MM.1S (cell line): ENCODE results near the gene AGAP2.

Source experiments
- DNase-seq: peaks from one replicate; pipeline ENCODE4 v3.0.0-alpha.2; 2015
- H2AFZ ChIP-seq: fragments of 300-600 bp; sonication (generic); 2 replicates; pipeline ENCODE4 v1.6.0; 2016; ENCODE audit warnings: antibody characterized with exemption, low read length
- H3F3A ChIP-seq: fragments of 300-600 bp; sonication (generic); 2 replicates; pipeline ENCODE4 v1.6.1; 2016; ENCODE audit warnings: mild to moderate bottlenecking, antibody characterized with exemption, low read length, moderate library complexity, mixed read lengths; ENCODE audit not compliant: insufficient read depth
- H3K27ac ChIP-seq: fragments of 300-600 bp; sonication (generic); 2 replicates; pipeline ENCODE4 v1.5.1; 2016; ENCODE audit warnings: mild to moderate bottlenecking, low read length
- H3K27me3 ChIP-seq: fragments of 300-600 bp; sonication (generic); replicated peaks from 2 replicates; pipeline ENCODE4 v1.6.0; 2016; ENCODE audit warnings: low read length; ENCODE audit not compliant: insufficient read depth
- H3K36me3 ChIP-seq: fragments of 300-600 bp; sonication (generic); replicated peaks from 2 replicates; pipeline ENCODE4 v1.6.1; 2016; ENCODE audit warnings: mild to moderate bottlenecking, low read length, mixed read lengths; ENCODE audit not compliant: insufficient read depth
- H3K4me1 ChIP-seq: fragments of 300-600 bp; sonication (generic); 2 replicates; pipeline ENCODE4 v1.6.1; 2016; ENCODE audit warnings: low read length, mixed read lengths
- H3K4me2 ChIP-seq: fragments of 300-600 bp; sonication (generic); 2 replicates; pipeline ENCODE4 v1.6.0; 2016; ENCODE audit warnings: low read depth, low read length
- H3K4me3 ChIP-seq: fragments of 300-600 bp; sonication (generic); 2 replicates; pipeline ENCODE4 v1.5.1; 2016; ENCODE audit warnings: low read length, mixed read lengths
- H3K79me2 ChIP-seq: fragments of 300-600 bp; sonication (generic); 2 replicates; pipeline ENCODE4 v1.6.1; 2016; ENCODE audit warnings: mixed run types, low read length, mixed read lengths
- H3K9ac ChIP-seq: fragments of 300-600 bp; sonication (generic); 2 replicates; pipeline ENCODE4 v1.6.1; 2016; ENCODE audit warnings: low read length, mixed read lengths
- H3K9me2 ChIP-seq: fragments of 300-600 bp; sonication (generic); replicated peaks from 2 replicates; pipeline ENCODE4 v1.6.1; 2016; ENCODE audit warnings: mild to moderate bottlenecking, low read length, mixed read lengths; ENCODE audit not compliant: insufficient read depth
- H3K9me3 ChIP-seq: fragments of 300-600 bp; sonication (generic); replicated peaks from 2 replicates; pipeline ENCODE4 v1.6.1; 2016; ENCODE audit warnings: mild to moderate bottlenecking, low read length, mixed read lengths; ENCODE audit not compliant: insufficient read depth
- H4K20me1 ChIP-seq: fragments of 300-600 bp; sonication (generic); 2 replicates; pipeline ENCODE4 v1.6.1; 2016; ENCODE audit warnings: mild to moderate bottlenecking, low read length, moderate library complexity, mixed read lengths; ENCODE audit not compliant: insufficient read depth
- EZH2 ChIP-seq: fragments of 300-600 bp; sonication (generic); optimal IDR thresholded peaks from 2 replicates; pipeline ENCODE3; 2017; ENCODE audit warnings: low read depth, mild to moderate bottlenecking, antibody characterized with exemption, low read length, mixed read lengths
- EZH2phosphoT487 ChIP-seq: fragments of 300-600 bp; sonication (generic); IDR thresholded peaks from 2 replicates; pipeline ENCODE4 v1.6.1; 2018; ENCODE audit warnings: antibody characterized with exemption, low read length
- TF ChIP-seq, protein P1 (sequence below): fragments of 300-600 bp; sonication (generic); IDR thresholded peaks from 2 replicates; pipeline ENCODE4 v1.5.1; 2016; ENCODE audit warnings: antibody characterized with exemption, low read length, mixed read lengths

AGAP2 gene

DNA sequence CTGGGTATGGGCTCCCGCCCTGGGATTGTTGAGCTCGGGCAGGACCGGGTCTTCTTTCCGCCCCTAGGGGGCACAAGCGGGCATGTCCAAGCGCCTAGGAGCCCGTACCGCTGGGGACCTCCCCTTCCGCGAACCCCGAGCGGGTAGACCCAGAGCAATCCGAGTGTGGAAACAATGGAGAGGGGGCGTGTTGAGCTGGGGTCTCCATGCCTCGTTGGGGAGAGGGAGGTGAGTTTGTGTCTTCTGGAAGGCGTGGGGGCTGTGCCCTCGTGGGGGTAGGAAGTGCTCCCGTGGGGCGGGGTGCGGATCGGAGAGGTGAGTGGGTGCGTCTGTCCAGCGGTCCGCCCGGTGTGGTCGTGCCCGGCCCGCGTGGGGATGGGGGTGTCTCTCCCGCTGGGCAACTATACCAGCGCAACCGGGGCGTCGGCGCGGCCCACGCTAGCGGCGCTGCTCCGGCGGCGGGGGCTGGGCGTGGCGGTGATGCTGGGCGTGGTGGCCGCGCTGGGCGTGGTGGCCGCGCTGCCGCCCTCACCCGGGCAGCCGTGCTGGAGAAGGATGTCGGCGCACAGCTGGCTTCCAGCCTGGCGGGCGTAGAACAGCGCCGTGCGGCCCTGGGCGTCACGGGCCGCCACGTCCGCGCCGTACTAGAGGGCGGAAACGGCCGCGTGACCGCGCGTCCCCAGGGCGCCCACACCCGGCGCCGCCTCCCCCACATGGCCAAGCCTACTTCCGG is 12.2 kb downstream of the AGAP2 start:
- no peak overlapping the region for H3K27ac ChIP-seq
- H3K9me2 ChIP-seq, result no peaks in the 10 kb centered on the region
- peak overlapping the region; percentile 70 for H3K4me3 ChIP-seq
- H3K4me1 ChIP-seq, result no peaks in the 10 kb centered on the region
- H4K20me1 ChIP-seq, result no peaks in the 10 kb centered on the region
- peak; percentile 72 for DNase-seq
- H3F3A ChIP-seq, result no peaks in the 10 kb centered on the region; the same call in 1 of the 2 replicates
- peak overlapping the region; percentile 69 for H2AFZ ChIP-seq
- H3K9me3 ChIP-seq, result no peaks in the 10 kb centered on the region
- H3K4me2 ChIP-seq, result peak overlapping the region; percentile 70
- peak overlapping the region; percentile 32; the same call in 1 of the 2 replicates for H3K9ac ChIP-seq
- H3K27me3 ChIP-seq, result no peaks in the 10 kb centered on the region
- no peaks in the 10 kb centered on the region for H3K79me2 ChIP-seq
- no peaks in the 10 kb centered on the region for H3K36me3 ChIP-seq
- TF ChIP-seq, protein P1, sequence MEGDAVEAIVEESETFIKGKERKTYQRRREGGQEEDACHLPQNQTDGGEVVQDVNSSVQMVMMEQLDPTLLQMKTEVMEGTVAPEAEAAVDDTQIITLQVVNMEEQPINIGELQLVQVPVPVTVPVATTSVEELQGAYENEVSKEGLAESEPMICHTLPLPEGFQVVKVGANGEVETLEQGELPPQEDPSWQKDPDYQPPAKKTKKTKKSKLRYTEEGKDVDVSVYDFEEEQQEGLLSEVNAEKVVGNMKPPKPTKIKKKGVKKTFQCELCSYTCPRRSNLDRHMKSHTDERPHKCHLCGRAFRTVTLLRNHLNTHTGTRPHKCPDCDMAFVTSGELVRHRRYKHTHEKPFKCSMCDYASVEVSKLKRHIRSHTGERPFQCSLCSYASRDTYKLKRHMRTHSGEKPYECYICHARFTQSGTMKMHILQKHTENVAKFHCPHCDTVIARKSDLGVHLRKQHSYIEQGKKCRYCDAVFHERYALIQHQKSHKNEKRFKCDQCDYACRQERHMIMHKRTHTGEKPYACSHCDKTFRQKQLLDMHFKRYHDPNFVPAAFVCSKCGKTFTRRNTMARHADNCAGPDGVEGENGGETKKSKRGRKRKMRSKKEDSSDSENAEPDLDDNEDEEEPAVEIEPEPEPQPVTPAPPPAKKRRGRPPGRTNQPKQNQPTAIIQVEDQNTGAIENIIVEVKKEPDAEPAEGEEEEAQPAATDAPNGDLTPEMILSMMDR, result peak; percentile 73
- TF ChIP-seq EZH2, result no peak

DNA sequence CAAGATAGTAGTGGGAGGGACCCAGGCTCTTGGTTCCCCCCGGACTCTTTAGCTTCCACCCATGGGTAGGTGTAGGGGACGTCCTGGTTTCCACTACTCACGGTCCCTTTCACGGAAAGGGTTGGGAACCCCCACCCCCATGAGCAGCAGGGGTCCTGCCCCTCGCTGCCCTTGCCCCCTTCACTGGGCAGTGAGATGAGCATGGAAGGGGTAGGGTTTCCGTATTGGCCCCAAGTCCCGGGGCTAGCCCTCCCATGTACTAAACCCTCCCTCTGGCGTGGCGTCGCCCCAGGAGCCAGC is 12.7 kb downstream of the AGAP2 start:
- Histone ChIP-seq H3K9me3 (no peaks in the 10 kb centered on the region), H3K4me1 (no peaks in the 10 kb centered on the region), H3K9me2 (no peaks in the 10 kb centered on the region), H2AFZ (no peak overlapping the region), H3F3A (no peaks in the 10 kb centered on the region; the same call in 1 of the 2 replicates), H3K4me3 (no peak overlapping the region; the same call in 1 of the 2 replicates), H3K9ac (no peak overlapping the region), H4K20me1 (no peaks in the 10 kb centered on the region), H3K79me2 (no peaks in the 10 kb centered on the region), H3K27me3 (no peaks in the 10 kb centered on the region), H3K27ac (no peak overlapping the region), H3K4me2 (peak overlapping the region; percentile 70; the same call in 1 of the 2 replicates), H3K36me3 (no peaks in the 10 kb centered on the region)
- TF ChIP-seq, protein P1, result no peak
- TF ChIP-seq EZH2 (no peak), EZH2phosphoT487 (no peak)
- no peak for DNase-seq

DNA sequence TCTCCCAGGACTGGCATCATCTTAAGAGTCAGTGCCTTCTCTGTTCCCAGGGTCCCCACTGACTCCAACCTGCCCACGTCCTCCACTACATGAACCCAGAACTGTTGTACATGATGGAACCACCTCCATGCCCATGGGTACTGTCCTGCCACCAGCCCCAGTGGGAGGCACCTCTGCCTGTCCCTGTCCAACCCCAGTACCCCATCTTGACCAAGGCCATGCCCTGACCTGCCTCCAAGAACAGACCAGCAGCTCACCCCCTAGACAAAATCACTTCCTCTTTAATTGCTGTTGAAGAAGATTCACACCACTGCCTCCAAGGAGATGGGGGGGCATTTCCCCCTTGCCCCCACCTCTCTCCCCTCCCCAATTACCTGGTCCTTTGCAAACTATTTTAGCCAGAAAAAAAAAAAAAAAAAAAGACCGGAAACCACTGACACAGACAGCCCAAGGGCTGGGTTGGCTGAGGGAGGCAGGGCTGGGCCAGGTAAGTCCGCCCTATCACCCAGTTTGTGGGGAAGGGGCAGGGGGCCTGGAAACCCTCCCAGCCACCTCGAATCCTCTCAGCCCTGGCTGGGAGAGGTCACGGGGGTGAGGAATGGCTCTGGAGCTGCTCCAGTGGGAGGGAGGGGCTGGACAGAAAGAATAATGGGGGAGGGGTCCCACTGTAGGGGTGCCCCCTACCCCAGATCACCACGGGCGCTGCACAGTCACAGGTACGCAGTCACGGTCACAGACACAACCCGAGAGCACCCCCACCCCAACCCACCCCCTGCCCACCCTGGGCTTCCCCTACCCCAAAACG is 13.4 kb downstream of the AGAP2 start:
- no peaks in the 10 kb centered on the region for H4K20me1 ChIP-seq
- no peak overlapping the region for H2AFZ ChIP-seq
- H3K27me3 ChIP-seq, result no peaks in the 10 kb centered on the region
- no peak overlapping the region for H3K27ac ChIP-seq
- H3K9ac ChIP-seq, result no peak overlapping the region
- H3K9me2 ChIP-seq, result no peaks in the 10 kb centered on the region
- H3K79me2 ChIP-seq, result no peaks in the 10 kb centered on the region
- no peaks in the 10 kb centered on the region; the same call in 1 of the 2 replicates for H3F3A ChIP-seq
- no peak overlapping the region for H3K4me3 ChIP-seq
- no peak for DNase-seq
- H3K4me2 ChIP-seq, result no peak overlapping the region
- no peaks in the 10 kb centered on the region for H3K4me1 ChIP-seq
- TF ChIP-seq EZH2phosphoT487 (no peak), EZH2 (no peak)
- TF ChIP-seq, protein P1, result no peak
- no peaks in the 10 kb centered on the region for H3K9me3 ChIP-seq
- H3K36me3 ChIP-seq, result no peaks in the 10 kb centered on the region
